ENCODE measurements around the gene GPR107.

GPR107 gene

GRCh38 chr9:130112538-130113151 lies 58.9 kb downstream of the GPR107 start:
- no peak for DNase-seq

- DNase-seq, result no peak
Observed at GRCh38 chr9:130114741-130115140, 61.0 kb downstream of the GPR107 start.

GRCh38 chr9:130116346-130116745 lies 62.6 kb downstream of the GPR107 start:
- no peak for DNase-seq

GRCh38 chr9:130117376-130117775 lies 63.7 kb downstream of the GPR107 start:
- no peak for DNase-seq

- DNase-seq, result no peak
Observed at GRCh38 chr9:130117816-130118632, 64.3 kb downstream of the GPR107 start.

GRCh38 chr9:130118841-130119518 lies 65.3 kb downstream of the GPR107 start:
- peak; percentile 85 for DNase-seq

- DNase-seq, result no peak
Observed at GRCh38 chr9:130119519-130120298, 66.0 kb downstream of the GPR107 start.

- DNase-seq, result no peak
Observed at GRCh38 chr9:130120299-130120587, 66.5 kb downstream of the GPR107 start.

GRCh38 chr9:130120832-130121231 lies 67.1 kb downstream of the GPR107 start:
- DNase-seq, result no peak

GRCh38 chr9:130122456-130122855 lies 68.8 kb downstream of the GPR107 start:
- peak; percentile 50 for DNase-seq

GRCh38 chr9:130124085-130124860 lies 70.6 kb downstream of the GPR107 start:
- no peak for DNase-seq

GRCh38 chr9:130126721-130127433 lies 73.2 kb downstream of the GPR107 start:
- DNase-seq, result no peak

- DNase-seq, result peak; percentile 63
Observed at GRCh38 chr9:130128251-130128650, 74.5 kb downstream of the GPR107 start.

GRCh38 chr9:130128733-130129431 lies 75.2 kb downstream of the GPR107 start:
- peak; percentile 75 for DNase-seq

GRCh38 chr9:130129432-130130061 lies 75.8 kb downstream of the GPR107 start:
- DNase-seq, result no peak

GRCh38 chr9:130132746-130133145 lies 79.0 kb downstream of the GPR107 start:
- no peak for DNase-seq

GRCh38 chr9:130137081-130137640 lies 83.5 kb downstream of the GPR107 start:
- no peak for DNase-seq

- DNase-seq, result no peak
Observed at GRCh38 chr9:130137641-130138081, 84.0 kb downstream of the GPR107 start.

GRCh38 chr9:130138171-130138653 lies 84.5 kb downstream of the GPR107 start:
- DNase-seq, result peak; percentile 52

- peak; percentile 78 for DNase-seq
Observed at GRCh38 chr9:130138791-130139190, 85.1 kb downstream of the GPR107 start.

Measured in femur (tissue), 1 donor.